GM12878 (cell line): Measurements from ENCODE around the gene RASGRF2.

ENCODE experiments used
- MXI1 ChIP-seq: fragments of 150-350 bp; IDR thresholded peaks from 2 replicates; pipeline ENCODE4 v1.6.1; 2011; ENCODE audit warnings: low read depth, mild to moderate bottlenecking, inconsistent platforms, low read length, improper control_type of control experiment
- MYB ChIP-seq: fragments of 150-350 bp; IDR thresholded peaks from 2 replicates; pipeline ENCODE4 v1.6.1; 2014; ENCODE audit warnings: mild to moderate bottlenecking, low read depth, low read length, borderline replicate concordance
- POLR2A ChIP-seq: IDR thresholded peaks from 2 replicates; pipeline ENCODE4 v1.6.1; 2011; ENCODE audit warnings: low read depth, mild to moderate bottlenecking, low read length

- TF ChIP-seq MXI1: no peak
- no peak for TF ChIP-seq MYB
- TF ChIP-seq POLR2A: no peak
Observed at GRCh38 chr5:81208904-81209303, 248.7 kb downstream of the RASGRF2 start.
